HepG2 (cell line): ENCODE data around the gene STIM2. TPM values are rescaled to one million over a fixed set of nuclear protein-coding genes. Genes with fewer than 3 reads are reported as not detected.

Experiments used
- ATAC-seq: fragments of 200-7000 bp; cut with Tn5 transposase; 3 replicates; pipeline ENCODE4 v1.9.1; 2020; ENCODE audit warnings: mild to moderate bottlenecking, moderate library complexity
- BruUV-seq: library from RNA; stranded (reverse); fragments of 400-500 nt; replicated peaks from 2 replicates; lab custom pipeline; 2021; lab: Mats Ljungman, UMichigan
- CTCF ChIA-PET: fragments of 300-600 bp; formaldehyde crosslinking; extraction: SDS; loops from one replicate; lab custom pipeline; 2021; ENCODE audit warnings: low total read pairs, inconsistent platforms, low intra/inter-chr PET ratio; lab: Yijun Ruan, JAX
- POLR2A ChIA-PET: fragments of 350-600 bp; sonication (Branson Sonifier 250); formaldehyde crosslinking; loops from one replicate; lab custom pipeline; 2020; ENCODE audit warnings: antibody characterized with exemption, inconsistent platforms; lab: Yijun Ruan, JAX
- DNase-seq: peaks from one replicate; pipeline ENCODE4 v3.0.0-alpha.2; 2015; ENCODE audit warnings: low spot score
- FAIRE-seq: peaks from 3 replicates; lab custom pipeline; 2011; peaks lifted over from hg19 to GRCh38; lab: Jason Lieb, UNC
- H2AFZ ChIP-seq: one replicate; pipeline ENCODE4 v1.6.1; 2011; ENCODE audit warnings: low read length, inconsistent platforms
- H3K27ac ChIP-seq: fragments of 300-600 bp; 3 replicates; pipeline ENCODE4 v1.8.0; 2011; ENCODE audit warnings: mixed run types, mild to moderate bottlenecking, mixed read lengths, low read length, inconsistent platforms; ENCODE audit not compliant: insufficient read depth; ENCODE audit errors: extremely low read length
- H3K27me3 ChIP-seq, 2 experiments: fragments of 200-600 bp in 1 of 2; 2 replicates in 1 of 2; 3 replicates in 1 of 2; pipeline versions ENCODE4 v1.6.0 to v1.8.0; 2011; ENCODE audit warnings: low read length in 2 of 2, mild to moderate bottlenecking in 2 of 2, moderate library complexity in 2 of 2, inconsistent platforms in 1 of 2; ENCODE audit not compliant: insufficient read depth in 2 of 2, control insufficient read depth in 1 of 2
- H3K36me3 ChIP-seq, 2 experiments: fragments of 200-600 bp in 1 of 2; replicated peaks in 1 of 2; 2 replicates in 1 of 2; 3 replicates in 1 of 2; pipeline versions ENCODE4 v1.5.1 to v1.8.0; 2011; ENCODE audit warnings: low read length in 2 of 2, inconsistent platforms in 1 of 2; ENCODE audit not compliant: insufficient read depth in 2 of 2, control insufficient read depth in 1 of 2
- H3K4me1 ChIP-seq: 2 replicates; pipeline ENCODE4 v1.5.1; 2012; ENCODE audit warnings: low read length, inconsistent platforms; ENCODE audit not compliant: insufficient read depth
- H3K4me2 ChIP-seq: 2 replicates; pipeline ENCODE4 v1.6.0; 2011; ENCODE audit warnings: low read depth, low read length, inconsistent platforms
- H3K4me3 ChIP-seq, 3 experiments: fragments of 200-600 bp in 1 of 3; sonication (generic), shearing (Covaris generic) in 1 of 3; replicated peaks in 1 of 3; 2 replicates each; pipeline ENCODE4 v1.5.1; 2011 to 2016; ENCODE audit warnings: low read length in 3 of 3, inconsistent platforms in 2 of 3, low read depth in 2 of 3, mild to moderate bottlenecking in 2 of 3, control low read depth in 1 of 3, mixed read lengths in 1 of 3; ENCODE audit not compliant: insufficient read depth in 1 of 3
- H3K79me2 ChIP-seq: one replicate; pipeline ENCODE4 v1.6.1; 2011; ENCODE audit warnings: low read length, inconsistent platforms; ENCODE audit not compliant: insufficient read depth
- H3K9ac ChIP-seq: 2 replicates; pipeline ENCODE4 v1.6.0; 2011; ENCODE audit warnings: mild to moderate bottlenecking, low read depth, low read length, inconsistent platforms; ENCODE audit not compliant: insufficient read depth
- H3K9me3 ChIP-seq: 2 replicates; pipeline ENCODE4 v1.5.1; 2012; ENCODE audit warnings: mild to moderate bottlenecking, low read length
- H4K20me1 ChIP-seq: 2 replicates; pipeline ENCODE4 v1.6.0; 2011; ENCODE audit warnings: inconsistent platforms, mild to moderate bottlenecking, low read length, moderate library complexity; ENCODE audit not compliant: insufficient read depth
- DNMT1 ChIP-seq: sonication (generic); formaldehyde crosslinking; IDR thresholded peaks from 2 replicates; pipeline ENCODE4 v1.5.1; 2020; ENCODE audit warnings: mild to moderate bottlenecking, missing genetic modification reagents
- GABPB1 ChIP-seq: IDR thresholded peaks from 2 replicates; pipeline ENCODE4 v1.6.1; 2016; ENCODE audit warnings: mild to moderate bottlenecking, missing genetic modification reagents, moderate library complexity, missing compliant biosample characterization
- MTF2 ChIP-seq: sonication (generic); formaldehyde crosslinking; IDR thresholded peaks from 2 replicates; pipeline ENCODE4 v1.5.0; 2020; ENCODE audit warnings: missing genetic modification reagents, borderline replicate concordance
- SATB2 ChIP-seq: sonication (generic); formaldehyde crosslinking; IDR thresholded peaks from 2 replicates; pipeline ENCODE4 v1.5.0; 2020; ENCODE audit warnings: missing genetic modification reagents
- ZNF121 ChIP-seq: sonication (generic); formaldehyde crosslinking; IDR thresholded peaks from 2 replicates; pipeline ENCODE4 v1.5.0; 2020; ENCODE audit warnings: mild to moderate bottlenecking, missing genetic modification reagents
- ZNF33A ChIP-seq: sonication (generic); formaldehyde crosslinking; IDR thresholded peaks from 2 replicates; pipeline ENCODE4 v1.5.1; 2020; ENCODE audit warnings: missing genetic modification reagents, mild to moderate bottlenecking, moderate library complexity, borderline replicate concordance
- ZNF33B ChIP-seq: sonication (generic); formaldehyde crosslinking; IDR thresholded peaks from 2 replicates; pipeline ENCODE4 v1.5.1; 2020; ENCODE audit warnings: mild to moderate bottlenecking, missing genetic modification reagents
- ZNF430 ChIP-seq: sonication (generic); formaldehyde crosslinking; IDR thresholded peaks from 2 replicates; pipeline ENCODE4 v1.9.0; 2021; ENCODE audit warnings: mild to moderate bottlenecking, missing genetic modification reagents
- ZNF510 ChIP-seq: sonication (generic); formaldehyde crosslinking; IDR thresholded peaks from 2 replicates; pipeline ENCODE4 v1.4.0; 2020; ENCODE audit warnings: low read depth, mild to moderate bottlenecking, missing genetic modification reagents
- WGBS: methylation state at CpG from one replicate; pipeline ENCODE4 v1.1.6; 2017; ENCODE audit warnings: low lambda C conversion rate; 5-methylcytosine and 5-hydroxymethylcytosine counted together
- in situ Hi-C: cut with HindIII; loops from 2 replicates; pipeline ENCODE4 v1.10.0; 2017; ENCODE audit warnings: low pct_unique_long_range_greater_than_20kb; ENCODE audit not compliant: extremely low pct_ligation_motif_present
- intact Hi-C: fragments of 100-400 bp; cut with micrococcal nuclease; formaldehyde crosslinking; loops from one replicate; pipeline ENCODE4 v1.10.0; 2022; ENCODE audit not compliant: unreplicated experiment
- polyA plus RNA-seq, 8 experiments: library from polyadenylated mRNA; depleted of rRNA in 3 of 8; stranded (reverse) in 7 of 8; unstranded in 1 of 8; fragments of >200 nt; fragmentation: Illumina TruSeq in 4 of 8; extraction: Trizol in 4 of 8; gene quantifications; 2 replicates each; pipeline versions ENCODE4 v1.2.1 to v1.2.3, GENCODE V29; 2011 to 2016; ENCODE audit warnings: low read depth in 4 of 8, missing spikeins in 1 of 8, mixed read lengths in 1 of 8; ENCODE audit not compliant: insufficient read depth in 1 of 8
- total RNA-seq, 5 experiments: library from RNA; depleted of rRNA; stranded (reverse); fragments of >200 nt; fragmentation: Illumina TruSeq; extraction: Trizol; gene quantifications; 2 replicates each; pipeline ENCODE4 v1.2.3, GENCODE V29; 2016; ENCODE audit warnings: low read depth in 1 of 5
- TF ChIP-seq, protein P1 (sequence below): sonication (generic); formaldehyde crosslinking; IDR thresholded peaks from 2 replicates; pipeline ENCODE4 v1.9.0; 2021; ENCODE audit warnings: mild to moderate bottlenecking, missing genetic modification reagents
- TF ChIP-seq, protein P2 (sequence below): sonication (generic); formaldehyde crosslinking; IDR thresholded peaks from 2 replicates; pipeline ENCODE4 v1.5.1; 2020; ENCODE audit warnings: missing genetic modification reagents, mild to moderate bottlenecking, borderline replicate concordance

Gene STIM2
- total and polyA plus RNA-seq, 2 of the 13 experiments (the other 11 are each of a cell fraction or from before 2014, with no cell fraction given): 19.3 to 19.4 TPM

DNA sequence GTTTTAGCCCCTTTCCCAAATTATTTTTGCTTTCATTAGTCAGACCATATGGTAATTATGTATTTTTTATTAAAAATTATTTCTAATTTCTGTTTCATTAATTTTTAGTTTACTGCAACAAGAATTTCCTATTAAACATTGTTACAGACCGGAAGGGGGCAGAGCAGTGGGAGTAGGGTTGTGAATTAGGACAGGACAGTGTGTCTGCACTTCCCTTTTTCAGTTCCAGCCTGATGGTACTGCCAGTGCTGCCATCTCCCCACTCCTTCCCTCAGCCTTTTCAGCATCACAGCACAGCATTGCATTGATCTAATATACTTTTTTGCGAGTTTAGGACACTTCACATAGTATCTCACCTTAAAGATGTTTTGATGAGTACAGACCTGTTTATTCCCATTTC lies 76.5 kb downstream of the STIM2 start:
- TF ChIP-seq SATB2 (CRISPR knock-in tag) (no peak), GABPB1 (0 out of 2 replicates have a peak, but pooled peaks have one; percentile 1), ZNF33A (CRISPR knock-in tag) (no peak), ZNF33B (no peak)
- H3K27ac ChIP-seq: no peak overlapping the region
- DNase-seq (no peak), ATAC-seq (peak; percentile 31; the same call in 1 of the 3 replicates), FAIRE-seq (no peak)
- no peaks in the 10 kb centered on the region for H3K36me3 ChIP-seq
- no TSS peak for BruUV-seq
- ChIA-PET POLR2A (no interaction called here), CTCF (no interaction called here)
- in situ Hi-C loops: no loop called here
- H4K20me1 ChIP-seq: no peaks in the 10 kb centered on the region
- WGBS: 93% methylated on average over 2 of the region's 2 CpGs
- intact Hi-C loops: no loop called here
- H3K9me3 ChIP-seq: no peaks in the 10 kb centered on the region
- H3K9ac ChIP-seq: no peak overlapping the region
- H3K79me2 ChIP-seq: no peaks in the 10 kb centered on the region
- no peak overlapping the region for H3K4me2 ChIP-seq
- H3K27me3 ChIP-seq: no peaks in the 10 kb centered on the region
- peaks cover 13% of the 10 kb centered on the region for H3K4me1 ChIP-seq
- no peak overlapping the region for H3K4me3 ChIP-seq
- H2AFZ ChIP-seq: no peak overlapping the region

DNA sequence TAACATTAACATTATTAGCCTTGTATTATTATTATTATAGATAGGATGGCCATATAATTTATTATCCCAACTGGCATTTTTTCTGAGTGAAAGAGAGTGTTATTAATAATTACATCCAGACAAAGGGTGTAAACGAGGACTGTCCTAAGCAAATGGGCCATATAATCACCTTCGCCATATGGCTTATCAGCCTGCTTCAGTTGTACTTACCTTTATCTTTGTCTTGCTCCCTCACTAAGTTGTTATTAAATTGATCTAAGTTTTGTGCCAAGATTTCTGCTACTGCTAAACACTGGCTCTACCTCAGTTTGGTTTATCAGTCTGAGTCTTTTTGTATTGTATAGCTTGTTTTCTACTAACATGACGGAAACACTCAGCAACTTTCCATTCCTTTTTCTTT lies 76.9 kb downstream of the STIM2 start:
- Histone ChIP-seq H3K9ac (no peak overlapping the region), H3K36me3 (no peaks in the 10 kb centered on the region), H3K79me2 (no peaks in the 10 kb centered on the region), H2AFZ (no peak overlapping the region), H3K9me3 (no peaks in the 10 kb centered on the region), H4K20me1 (no peaks in the 10 kb centered on the region), H3K4me1 (peaks cover 13% of the 10 kb centered on the region), H3K4me2 (no peak overlapping the region), H3K4me3 (no peak overlapping the region), H3K27me3 (no peaks in the 10 kb centered on the region), H3K27ac (no peak overlapping the region)
- no peak for FAIRE-seq
- ATAC-seq: no peak
- no TSS peak for BruUV-seq
- intact Hi-C loops (no loop called here), in situ Hi-C loops (no loop called here)
- 98% methylated on average over 3 of the region's 3 CpGs for WGBS
- DNase-seq: no peak
- ChIA-PET CTCF (no interaction called here), POLR2A (no interaction called here)
- TF ChIP-seq ZNF510 (CRISPR knock-in tag): no peak
- no peak for TF ChIP-seq ZNF430 (CRISPR knock-in tag)
- TF ChIP-seq, protein P1, sequence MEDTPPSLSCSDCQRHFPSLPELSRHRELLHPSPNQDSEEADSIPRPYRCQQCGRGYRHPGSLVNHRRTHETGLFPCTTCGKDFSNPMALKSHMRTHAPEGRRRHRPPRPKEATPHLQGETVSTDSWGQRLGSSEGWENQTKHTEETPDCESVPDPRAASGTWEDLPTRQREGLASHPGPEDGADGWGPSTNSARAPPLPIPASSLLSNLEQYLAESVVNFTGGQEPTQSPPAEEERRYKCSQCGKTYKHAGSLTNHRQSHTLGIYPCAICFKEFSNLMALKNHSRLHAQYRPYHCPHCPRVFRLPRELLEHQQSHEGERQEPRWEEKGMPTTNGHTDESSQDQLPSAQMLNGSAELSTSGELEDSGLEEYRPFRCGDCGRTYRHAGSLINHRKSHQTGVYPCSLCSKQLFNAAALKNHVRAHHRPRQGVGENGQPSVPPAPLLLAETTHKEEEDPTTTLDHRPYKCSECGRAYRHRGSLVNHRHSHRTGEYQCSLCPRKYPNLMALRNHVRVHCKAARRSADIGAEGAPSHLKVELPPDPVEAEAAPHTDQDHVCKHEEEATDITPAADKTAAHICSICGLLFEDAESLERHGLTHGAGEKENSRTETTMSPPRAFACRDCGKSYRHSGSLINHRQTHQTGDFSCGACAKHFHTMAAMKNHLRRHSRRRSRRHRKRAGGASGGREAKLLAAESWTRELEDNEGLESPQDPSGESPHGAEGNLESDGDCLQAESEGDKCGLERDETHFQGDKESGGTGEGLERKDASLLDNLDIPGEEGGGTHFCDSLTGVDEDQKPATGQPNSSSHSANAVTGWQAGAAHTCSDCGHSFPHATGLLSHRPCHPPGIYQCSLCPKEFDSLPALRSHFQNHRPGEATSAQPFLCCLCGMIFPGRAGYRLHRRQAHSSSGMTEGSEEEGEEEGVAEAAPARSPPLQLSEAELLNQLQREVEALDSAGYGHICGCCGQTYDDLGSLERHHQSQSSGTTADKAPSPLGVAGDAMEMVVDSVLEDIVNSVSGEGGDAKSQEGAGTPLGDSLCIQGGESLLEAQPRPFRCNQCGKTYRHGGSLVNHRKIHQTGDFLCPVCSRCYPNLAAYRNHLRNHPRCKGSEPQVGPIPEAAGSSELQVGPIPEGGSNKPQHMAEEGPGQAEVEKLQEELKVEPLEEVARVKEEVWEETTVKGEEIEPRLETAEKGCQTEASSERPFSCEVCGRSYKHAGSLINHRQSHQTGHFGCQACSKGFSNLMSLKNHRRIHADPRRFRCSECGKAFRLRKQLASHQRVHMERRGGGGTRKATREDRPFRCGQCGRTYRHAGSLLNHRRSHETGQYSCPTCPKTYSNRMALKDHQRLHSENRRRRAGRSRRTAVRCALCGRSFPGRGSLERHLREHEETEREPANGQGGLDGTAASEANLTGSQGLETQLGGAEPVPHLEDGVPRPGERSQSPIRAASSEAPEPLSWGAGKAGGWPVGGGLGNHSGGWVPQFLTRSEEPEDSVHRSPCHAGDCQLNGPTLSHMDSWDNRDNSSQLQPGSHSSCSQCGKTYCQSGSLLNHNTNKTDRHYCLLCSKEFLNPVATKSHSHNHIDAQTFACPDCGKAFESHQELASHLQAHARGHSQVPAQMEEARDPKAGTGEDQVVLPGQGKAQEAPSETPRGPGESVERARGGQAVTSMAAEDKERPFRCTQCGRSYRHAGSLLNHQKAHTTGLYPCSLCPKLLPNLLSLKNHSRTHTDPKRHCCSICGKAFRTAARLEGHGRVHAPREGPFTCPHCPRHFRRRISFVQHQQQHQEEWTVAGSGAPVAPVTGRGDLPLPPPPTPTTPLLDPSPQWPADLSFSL: no peak
- no peak for TF ChIP-seq MTF2 (CRISPR knock-in tag)
- TF ChIP-seq, protein P2, sequence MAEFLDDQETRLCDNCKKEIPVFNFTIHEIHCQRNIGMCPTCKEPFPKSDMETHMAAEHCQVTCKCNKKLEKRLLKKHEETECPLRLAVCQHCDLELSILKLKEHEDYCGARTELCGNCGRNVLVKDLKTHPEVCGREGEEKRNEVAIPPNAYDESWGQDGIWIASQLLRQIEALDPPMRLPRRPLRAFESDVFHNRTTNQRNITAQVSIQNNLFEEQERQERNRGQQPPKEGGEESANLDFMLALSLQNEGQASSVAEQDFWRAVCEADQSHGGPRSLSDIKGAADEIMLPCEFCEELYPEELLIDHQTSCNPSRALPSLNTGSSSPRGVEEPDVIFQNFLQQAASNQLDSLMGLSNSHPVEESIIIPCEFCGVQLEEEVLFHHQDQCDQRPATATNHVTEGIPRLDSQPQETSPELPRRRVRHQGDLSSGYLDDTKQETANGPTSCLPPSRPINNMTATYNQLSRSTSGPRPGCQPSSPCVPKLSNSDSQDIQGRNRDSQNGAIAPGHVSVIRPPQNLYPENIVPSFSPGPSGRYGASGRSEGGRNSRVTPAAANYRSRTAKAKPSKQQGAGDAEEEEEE: no peak
- no peak for TF ChIP-seq DNMT1 (CRISPR knock-in tag)
- no peak for TF ChIP-seq ZNF121
